ENCODE data around the gene HDAC7. TPM values are rescaled to one million over a fixed set of nuclear protein-coding genes. Genes with fewer than 3 reads are reported as not detected.

HDAC7 gene
- total RNA-seq, 1 donor from 2014 or later: 92.2 TPM

DNA sequence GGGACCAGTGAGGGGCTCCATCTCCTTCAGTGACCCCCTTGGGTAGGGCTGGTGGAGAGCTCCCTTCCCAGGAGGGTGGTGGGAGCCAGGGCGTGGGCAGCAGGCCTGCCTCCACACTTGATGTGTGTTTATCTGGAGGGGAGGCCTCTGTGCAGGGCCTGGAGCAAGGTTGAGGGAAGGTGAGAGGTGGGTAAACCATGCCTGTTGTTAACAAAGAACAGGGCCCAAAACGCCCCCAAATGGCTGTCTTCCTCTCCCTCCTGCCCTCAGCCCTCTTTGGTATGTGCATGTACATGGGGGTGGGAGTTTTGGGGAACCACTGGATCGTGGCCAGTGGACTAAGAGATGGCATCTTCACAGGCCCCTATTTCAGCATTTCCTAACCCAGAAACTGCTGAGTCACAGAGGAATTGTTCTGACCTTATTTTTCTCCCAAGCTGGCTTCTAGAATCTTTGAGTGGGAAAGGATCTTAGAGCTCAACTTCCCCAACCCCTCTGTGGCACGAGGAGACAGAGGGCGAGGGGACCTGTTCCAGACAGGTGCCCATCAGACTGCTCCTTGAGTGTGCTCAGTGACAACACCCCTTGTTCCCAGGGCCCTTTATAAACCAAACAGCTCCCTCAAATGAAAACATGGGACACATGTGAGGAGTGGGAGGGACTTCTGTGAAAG lies 43.1 kb downstream of the HDAC7 start:
- H3K4me1 Mint-ChIP-seq (ENCODE audit: low read depth, unreplicated experiment): peaks cover 21% of the 10 kb centered on the region
- no peak for FAIRE-seq

DNA sequence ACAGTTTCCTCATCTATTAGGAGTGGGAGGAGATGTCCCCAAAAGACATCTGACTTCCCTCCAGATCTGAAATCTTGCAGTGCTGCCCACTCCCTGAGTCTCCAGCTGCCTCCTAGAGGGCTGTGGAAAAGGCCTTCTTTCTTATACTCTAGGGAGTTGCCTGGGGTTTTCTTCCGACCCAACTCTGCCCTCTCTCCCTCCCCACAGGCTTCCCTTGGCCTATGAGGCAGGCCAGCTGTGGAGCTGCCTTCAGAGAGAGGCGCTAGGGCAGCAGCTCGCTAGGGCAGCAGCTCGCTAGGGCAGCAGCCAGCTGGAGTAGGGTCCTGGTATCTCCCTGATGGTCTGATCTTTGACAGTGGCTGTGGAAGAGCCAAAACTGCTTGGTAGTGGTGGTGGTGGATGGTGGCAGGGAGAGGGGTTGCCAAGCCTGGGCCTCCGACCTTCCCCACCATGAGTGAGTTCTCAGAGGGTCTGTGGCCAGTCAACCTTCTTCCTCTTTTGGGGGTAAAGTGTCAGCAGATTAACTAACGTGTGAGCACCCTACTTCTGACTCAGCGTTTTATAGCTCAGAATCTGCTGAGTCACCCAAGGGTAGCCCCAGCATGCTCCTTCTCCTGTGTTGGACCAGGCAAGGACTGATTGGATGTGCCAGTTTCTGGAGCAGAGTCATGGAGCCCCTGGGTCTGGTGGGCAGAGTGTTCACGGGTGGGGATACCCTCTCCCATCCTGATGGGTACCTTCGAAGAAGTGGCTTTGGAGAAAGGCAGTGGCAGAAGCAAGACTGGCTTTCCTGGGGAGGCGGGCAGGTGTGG lies 44.4 kb downstream of the HDAC7 start:
- Histone ChIP-seq H3K36me3 (ENCODE audit: insufficient read depth, low read length) (no peaks in the 10 kb centered on the region), H3K27ac (ENCODE audit: low read depth, low read length) (no peak overlapping the region), H3K9me3 (ENCODE audit: insufficient read depth, low read depth, low read length) (no peaks in the 10 kb centered on the region), H3K79me2 (ENCODE audit: insufficient read depth, low read length) (no peaks in the 10 kb centered on the region), H3K4me3 (ENCODE audit: insufficient read depth, low read depth, low read length) (no peak overlapping the region), H4K20me1 (ENCODE audit: insufficient read depth, low read length) (peaks cover 12% of the 10 kb centered on the region), H3K4me1 (ENCODE audit: insufficient read depth, low read length) (no peaks in the 10 kb centered on the region), H3K27me3 (ENCODE audit: insufficient read depth, low read length) (no peaks in the 10 kb centered on the region), H2AFZ (ENCODE audit: low read depth, low read length) (no peak overlapping the region), H3K9ac (ENCODE audit: low read length) (no peak overlapping the region), H3K4me2 (ENCODE audit: low read length) (no peak overlapping the region)
- H3K4me1 Mint-ChIP-seq (ENCODE audit: low read depth, unreplicated experiment): peaks cover 21% of the 10 kb centered on the region
- DNase-seq (ENCODE audit: low read depth) (peak; percentile 16), FAIRE-seq (no peak)
- no peaks in the 10 kb centered on the region for H3K9me3 Mint-ChIP-seq (ENCODE audit: unreplicated experiment)
- peak overlapping the region; percentile 87 for H3K4me3 Mint-ChIP-seq (ENCODE audit: unreplicated experiment)
- no peaks in the 10 kb centered on the region for H3K27me3 Mint-ChIP-seq (ENCODE audit: low read depth, unreplicated experiment)
- no peak overlapping the region for H3K27ac Mint-ChIP-seq (ENCODE audit: unreplicated experiment)
- H3K36me3 Mint-ChIP-seq (ENCODE audit: low read depth, unreplicated experiment): no peaks in the 10 kb centered on the region
- no peak for TF ChIP-seq EZH2 (IDR thresholded peaks at IDR 0.05; ENCODE audit: insufficient read depth, low read length)
- TF ChIP-seq, protein P1, sequence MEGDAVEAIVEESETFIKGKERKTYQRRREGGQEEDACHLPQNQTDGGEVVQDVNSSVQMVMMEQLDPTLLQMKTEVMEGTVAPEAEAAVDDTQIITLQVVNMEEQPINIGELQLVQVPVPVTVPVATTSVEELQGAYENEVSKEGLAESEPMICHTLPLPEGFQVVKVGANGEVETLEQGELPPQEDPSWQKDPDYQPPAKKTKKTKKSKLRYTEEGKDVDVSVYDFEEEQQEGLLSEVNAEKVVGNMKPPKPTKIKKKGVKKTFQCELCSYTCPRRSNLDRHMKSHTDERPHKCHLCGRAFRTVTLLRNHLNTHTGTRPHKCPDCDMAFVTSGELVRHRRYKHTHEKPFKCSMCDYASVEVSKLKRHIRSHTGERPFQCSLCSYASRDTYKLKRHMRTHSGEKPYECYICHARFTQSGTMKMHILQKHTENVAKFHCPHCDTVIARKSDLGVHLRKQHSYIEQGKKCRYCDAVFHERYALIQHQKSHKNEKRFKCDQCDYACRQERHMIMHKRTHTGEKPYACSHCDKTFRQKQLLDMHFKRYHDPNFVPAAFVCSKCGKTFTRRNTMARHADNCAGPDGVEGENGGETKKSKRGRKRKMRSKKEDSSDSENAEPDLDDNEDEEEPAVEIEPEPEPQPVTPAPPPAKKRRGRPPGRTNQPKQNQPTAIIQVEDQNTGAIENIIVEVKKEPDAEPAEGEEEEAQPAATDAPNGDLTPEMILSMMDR (IDR thresholded peaks at IDR 0.05; ENCODE audit: insufficient read depth, low read depth, low read length): no peak

More for the DNA sequence above, 43.1 kb downstream of the HDAC7 start:
- no peak for DNase-seq (ENCODE audit: low read depth)
- Histone ChIP-seq H2AFZ (ENCODE audit: low read depth, low read length) (no peak overlapping the region), H3K4me3 (ENCODE audit: insufficient read depth, low read depth, low read length) (no peak overlapping the region), H3K36me3 (ENCODE audit: insufficient read depth, low read length) (peaks cover 4% of the 10 kb centered on the region), H3K9me3 (ENCODE audit: insufficient read depth, low read depth, low read length) (no peaks in the 10 kb centered on the region), H4K20me1 (ENCODE audit: insufficient read depth, low read length) (peaks cover 21% of the 10 kb centered on the region), H3K4me2 (ENCODE audit: low read length) (no peak overlapping the region), H3K79me2 (ENCODE audit: insufficient read depth, low read length) (no peaks in the 10 kb centered on the region), H3K27me3 (ENCODE audit: insufficient read depth, low read length) (no peaks in the 10 kb centered on the region), H3K9ac (ENCODE audit: low read length) (no peak overlapping the region), H3K4me1 (ENCODE audit: insufficient read depth, low read length) (no peaks in the 10 kb centered on the region), H3K27ac (ENCODE audit: low read depth, low read length) (no peak overlapping the region)
- H3K9me3 Mint-ChIP-seq (ENCODE audit: unreplicated experiment): no peaks in the 10 kb centered on the region
- no peak overlapping the region for H3K4me3 Mint-ChIP-seq (ENCODE audit: unreplicated experiment)
- peak overlapping the region; percentile 75 for H3K27ac Mint-ChIP-seq (ENCODE audit: unreplicated experiment)
- no peaks in the 10 kb centered on the region for H3K27me3 Mint-ChIP-seq (ENCODE audit: low read depth, unreplicated experiment)
- TF ChIP-seq, protein P1 (IDR thresholded peaks at IDR 0.05; ENCODE audit: insufficient read depth, low read depth, low read length): no peak
- no peak for TF ChIP-seq EZH2 (IDR thresholded peaks at IDR 0.05; ENCODE audit: insufficient read depth, low read length)
- no peaks in the 10 kb centered on the region for H3K36me3 Mint-ChIP-seq (ENCODE audit: low read depth, unreplicated experiment)

Data from astrocyte (in vitro differentiated cells and primary cell).